ENCODE data around the gene PMFBP1.

Gene PMFBP1

DNA sequence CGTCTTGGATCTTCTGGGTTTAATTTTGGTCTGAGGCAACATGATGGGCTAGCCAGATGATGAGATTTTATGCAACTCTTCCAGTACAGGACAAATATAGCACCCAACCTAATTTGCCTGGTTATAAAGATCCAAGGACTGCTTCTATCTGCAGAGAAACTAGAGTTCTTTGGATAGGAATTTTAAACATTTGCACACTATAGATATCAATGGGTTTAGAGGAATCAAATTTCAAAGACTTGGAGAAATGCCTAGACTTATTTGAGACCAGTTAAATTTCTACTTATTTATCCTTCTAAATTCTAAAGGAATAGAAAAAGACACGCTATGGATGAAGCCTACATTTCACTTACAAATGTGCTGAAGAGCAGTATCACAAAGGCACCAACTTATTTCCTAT lies 12.6 kb downstream of the PMFBP1 start:
- TF ChIP-seq POLR2A (IDR thresholded peaks at IDR 0.05; ENCODE audit: low read depth, low read length): no peak
- DNase-seq (ENCODE audit: insufficient read length) (no peak), FAIRE-seq (no peak)

DNA sequence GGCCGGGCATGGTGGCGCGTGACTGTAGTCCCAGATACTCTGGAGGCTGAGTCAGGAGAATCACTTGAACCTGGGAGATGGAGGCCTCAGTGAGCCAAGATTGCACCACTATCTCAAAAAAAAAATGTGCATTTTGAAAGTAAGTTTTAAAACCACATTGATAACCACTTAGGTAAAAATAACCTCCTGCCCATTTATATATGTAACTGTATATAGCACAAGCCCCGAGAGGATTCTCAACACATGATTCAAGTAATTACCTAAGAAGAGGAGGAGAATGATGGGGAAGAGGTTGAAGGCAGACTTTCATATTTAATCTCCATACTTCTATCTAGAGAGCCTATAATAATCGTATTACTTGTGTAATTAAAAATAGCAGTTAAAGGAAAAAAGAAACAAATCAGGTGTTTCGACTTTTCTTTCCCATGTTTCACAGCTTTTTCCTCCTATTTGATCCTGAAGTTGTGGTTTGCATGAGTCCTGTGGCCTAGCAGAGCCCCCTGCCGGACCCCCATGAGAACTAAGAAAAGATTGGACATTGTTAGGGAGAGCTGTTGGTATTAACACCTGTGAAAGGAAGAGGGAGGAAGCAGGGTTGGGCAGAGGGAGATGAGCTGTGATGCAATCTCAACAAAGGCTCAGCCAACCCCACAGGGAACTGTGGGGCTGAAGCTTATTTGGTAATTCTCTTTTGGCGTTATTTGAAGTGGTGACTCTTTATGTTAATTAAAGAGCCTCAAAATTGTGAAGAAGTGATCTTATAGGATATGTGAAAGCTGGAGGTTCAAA lies 22.1 kb downstream of the PMFBP1 start:
- no peak for DNase-seq (ENCODE audit: insufficient read length)
- FAIRE-seq: no peak
- no peak for TF ChIP-seq POLR2A (IDR thresholded peaks at IDR 0.05; ENCODE audit: low read depth, low read length)
- no peak for TF ChIP-seq TAF1 (IDR thresholded peaks at IDR 0.05; ENCODE audit: borderline replicate concordance, low read depth, low read length)

DNA sequence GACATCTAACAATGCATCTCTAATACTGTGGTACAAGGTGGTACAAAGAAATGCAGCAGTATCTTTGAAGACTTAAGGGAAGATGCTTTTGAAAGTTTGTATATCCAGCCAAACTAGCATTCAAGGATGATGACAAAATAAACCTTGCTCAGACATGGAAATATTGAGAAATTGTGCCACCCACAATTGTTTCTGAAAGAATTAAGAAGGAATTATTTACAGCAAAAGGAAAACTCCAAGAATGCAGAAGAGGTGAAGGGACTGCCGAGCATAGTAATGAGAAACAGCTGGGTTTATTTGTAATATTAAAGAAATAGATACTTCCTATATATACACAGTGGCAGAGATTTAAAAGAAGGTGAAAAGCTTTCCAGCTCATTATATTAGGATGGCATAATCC lies 29.5 kb downstream of the PMFBP1 start:
- FAIRE-seq (no peak), DNase-seq (ENCODE audit: insufficient read length) (no peak)
- TF ChIP-seq TAF1 (IDR thresholded peaks at IDR 0.05; ENCODE audit: borderline replicate concordance, low read depth, low read length): no peak
- TF ChIP-seq POLR2A (IDR thresholded peaks at IDR 0.05; ENCODE audit: low read depth, low read length): no peak
- TF ChIP-seq POLR2AphosphoS5 (IDR thresholded peaks at IDR 0.05; ENCODE audit: low read depth, low read length): no peak

DNA sequence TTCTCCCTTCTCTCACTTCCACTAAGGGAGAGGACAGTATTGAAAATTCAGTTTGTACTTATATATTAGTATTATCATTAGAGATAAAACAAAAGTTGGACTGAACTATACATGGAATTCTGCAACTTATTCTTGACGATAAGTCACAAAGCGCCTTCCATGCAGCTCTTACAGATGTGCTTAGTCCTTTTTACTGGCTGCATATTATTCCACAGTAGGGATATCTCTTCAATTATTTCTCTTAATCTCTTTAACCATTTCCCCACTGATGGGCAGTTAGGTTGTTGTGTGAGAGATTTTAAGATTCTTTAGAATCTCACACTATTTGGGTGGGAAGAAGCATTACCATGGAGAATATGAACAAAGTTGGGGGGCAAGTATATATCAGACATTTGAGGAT lies 32.0 kb downstream of the PMFBP1 start:
- DNase-seq (ENCODE audit: insufficient read length) (no peak), FAIRE-seq (no peak)
- TF ChIP-seq POLR2A (IDR thresholded peaks at IDR 0.05; ENCODE audit: low read depth, low read length) (no peak), POLR2AphosphoS5 (IDR thresholded peaks at IDR 0.05; ENCODE audit: low read depth, low read length) (no peak), TAF1 (IDR thresholded peaks at IDR 0.05; ENCODE audit: borderline replicate concordance, low read depth, low read length) (no peak)

DNA sequence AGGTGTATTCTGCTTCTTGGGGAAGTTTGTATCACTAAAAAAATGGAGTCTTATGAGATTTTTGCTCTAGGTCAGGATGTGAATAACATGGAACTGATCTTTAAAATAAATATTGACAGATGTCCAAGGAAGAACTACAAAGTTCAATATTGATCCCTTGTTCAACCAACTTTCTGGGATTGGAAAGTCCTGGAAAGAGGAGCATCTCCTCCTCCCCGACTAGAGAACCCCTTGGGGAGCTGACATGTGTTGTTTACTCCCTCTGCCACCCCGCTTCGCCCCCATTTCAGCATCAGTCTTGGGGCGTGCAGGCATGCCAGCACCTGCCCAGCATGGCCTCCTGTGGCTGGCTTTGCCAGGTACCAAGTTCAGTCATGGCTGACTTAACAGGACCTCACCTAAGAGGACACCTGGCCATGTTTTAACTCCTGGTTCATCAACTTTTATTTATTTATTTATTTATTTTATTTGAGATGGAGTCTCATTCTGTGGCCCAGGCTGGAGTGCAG lies 33.8 kb downstream of the PMFBP1 start:
- TF ChIP-seq POLR2AphosphoS5 (IDR thresholded peaks at IDR 0.05; ENCODE audit: low read depth, low read length): no peak
- FAIRE-seq (peak; percentile 5), DNase-seq (ENCODE audit: insufficient read length) (no peak)

DNA sequence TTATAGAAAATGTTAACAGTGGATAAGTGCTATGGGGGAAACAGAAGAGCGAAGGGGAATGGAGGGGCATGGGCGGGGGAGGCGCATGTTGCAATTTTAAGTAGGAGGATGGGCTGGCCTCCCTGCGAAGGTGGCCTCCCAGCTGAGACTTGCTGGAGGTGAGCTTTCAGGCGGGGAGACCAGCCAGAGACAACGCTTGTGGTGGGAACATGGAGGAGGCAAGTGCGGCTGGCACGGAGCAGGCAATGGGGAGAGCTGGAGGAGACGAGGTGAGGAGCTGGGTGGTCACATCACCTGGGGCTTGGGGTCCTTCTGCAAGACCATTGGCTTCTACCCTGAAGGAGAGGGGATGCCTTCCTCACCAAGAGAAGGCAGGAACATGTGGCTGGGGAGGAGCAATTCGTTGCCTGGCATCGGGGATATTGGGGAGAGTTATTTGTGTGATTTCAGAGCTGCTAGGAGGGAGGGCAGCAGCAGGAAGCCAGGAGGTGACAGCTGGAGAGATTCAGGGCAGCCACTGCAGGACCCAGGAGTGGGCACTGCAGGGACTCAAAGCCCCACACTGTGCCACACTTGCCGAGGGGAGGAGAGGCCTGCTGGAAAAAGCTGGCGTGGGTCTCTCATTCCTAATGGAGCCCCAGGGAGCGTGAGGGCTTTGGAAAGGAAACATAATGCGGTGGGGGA lies 34.4 kb downstream of the PMFBP1 start:
- TF ChIP-seq POLR2A (IDR thresholded peaks at IDR 0.05; ENCODE audit: low read depth, low read length) (no peak), POLR2AphosphoS5 (IDR thresholded peaks at IDR 0.05; ENCODE audit: low read depth, low read length) (no peak), TAF1 (IDR thresholded peaks at IDR 0.05; ENCODE audit: borderline replicate concordance, low read depth, low read length) (no peak)
- FAIRE-seq (no peak), DNase-seq (ENCODE audit: insufficient read length) (no peak)

DNA sequence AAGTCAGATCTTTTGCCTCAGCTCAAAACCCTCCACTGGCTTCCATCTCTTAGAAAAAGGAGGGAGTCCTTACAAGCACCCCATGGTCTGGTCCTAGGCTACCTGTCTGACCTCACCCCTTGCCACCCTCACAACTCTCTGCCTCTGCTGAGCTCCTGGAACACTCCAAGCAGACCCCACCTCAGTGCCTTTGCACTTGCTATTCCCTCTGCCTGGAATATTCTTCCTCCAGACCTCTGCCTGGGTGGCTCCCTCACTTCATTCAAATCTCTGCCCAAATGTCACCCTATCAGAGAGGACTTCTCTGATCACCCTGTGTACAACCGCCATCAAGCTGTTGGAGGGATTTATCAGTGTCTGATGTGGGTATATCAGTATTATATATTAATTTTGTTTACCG lies 37.4 kb downstream of the PMFBP1 start:
- DNase-seq (ENCODE audit: insufficient read length) (no peak), FAIRE-seq (no peak)
- TF ChIP-seq POLR2A (IDR thresholded peaks at IDR 0.05; ENCODE audit: low read depth, low read length) (no peak), POLR2AphosphoS5 (IDR thresholded peaks at IDR 0.05; ENCODE audit: low read depth, low read length) (no peak), TAF1 (IDR thresholded peaks at IDR 0.05; ENCODE audit: borderline replicate concordance, low read depth, low read length) (no peak)

DNA sequence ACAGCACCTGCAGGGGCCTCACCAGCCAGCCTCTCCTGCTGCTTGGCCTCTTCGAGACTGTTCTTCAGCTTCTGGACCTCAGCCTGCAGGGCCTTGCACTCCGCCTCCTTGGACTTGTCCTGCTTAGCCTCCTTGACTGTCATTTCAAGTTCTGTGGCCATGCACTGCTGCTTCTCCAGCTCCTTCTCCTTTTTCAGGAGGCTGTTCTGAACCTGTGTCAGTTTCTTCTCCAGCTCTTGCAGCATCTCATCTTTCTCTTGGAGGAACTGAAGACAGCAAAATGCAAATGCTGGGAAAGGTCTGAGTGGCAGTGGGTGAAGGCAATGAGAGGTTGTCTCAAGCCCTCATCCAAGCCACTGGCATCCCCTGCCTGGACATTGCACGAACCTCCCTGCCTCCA lies 39.2 kb downstream of the PMFBP1 start:
- TF ChIP-seq TAF1 (IDR thresholded peaks at IDR 0.05; ENCODE audit: borderline replicate concordance, low read depth, low read length) (no peak), POLR2AphosphoS5 (IDR thresholded peaks at IDR 0.05; ENCODE audit: low read depth, low read length) (no peak), POLR2A (IDR thresholded peaks at IDR 0.05; ENCODE audit: low read depth, low read length) (no peak)
- no peak for DNase-seq (ENCODE audit: insufficient read length)
- FAIRE-seq: no peak

DNA sequence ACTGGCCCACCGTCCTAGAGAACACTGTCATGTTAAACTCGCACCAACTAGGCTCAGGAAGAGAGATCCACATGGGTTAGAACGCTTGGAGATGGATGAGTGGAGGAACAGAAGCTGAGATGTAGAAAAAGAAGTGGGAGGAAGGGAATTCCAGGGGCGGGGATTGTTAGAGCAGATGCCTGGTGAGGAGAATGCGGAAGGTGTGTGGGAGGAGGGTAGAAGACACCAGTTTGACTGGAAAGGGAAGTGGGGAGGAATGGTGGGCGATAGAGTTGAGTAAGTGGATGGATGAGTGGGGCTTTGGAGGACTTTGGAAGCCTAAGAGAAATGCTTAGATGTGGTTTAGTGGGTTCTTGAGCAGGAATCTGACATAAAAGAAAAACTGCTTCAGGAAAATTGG lies 40.9 kb downstream of the PMFBP1 start:
- no peak for FAIRE-seq
- TF ChIP-seq TAF1 (IDR thresholded peaks at IDR 0.05; ENCODE audit: borderline replicate concordance, low read depth, low read length): no peak
- TF ChIP-seq POLR2A (IDR thresholded peaks at IDR 0.05; ENCODE audit: low read depth, low read length): no peak
- TF ChIP-seq POLR2AphosphoS5 (IDR thresholded peaks at IDR 0.05; ENCODE audit: low read depth, low read length): no peak
- DNase-seq (ENCODE audit: insufficient read length): no peak

DNA sequence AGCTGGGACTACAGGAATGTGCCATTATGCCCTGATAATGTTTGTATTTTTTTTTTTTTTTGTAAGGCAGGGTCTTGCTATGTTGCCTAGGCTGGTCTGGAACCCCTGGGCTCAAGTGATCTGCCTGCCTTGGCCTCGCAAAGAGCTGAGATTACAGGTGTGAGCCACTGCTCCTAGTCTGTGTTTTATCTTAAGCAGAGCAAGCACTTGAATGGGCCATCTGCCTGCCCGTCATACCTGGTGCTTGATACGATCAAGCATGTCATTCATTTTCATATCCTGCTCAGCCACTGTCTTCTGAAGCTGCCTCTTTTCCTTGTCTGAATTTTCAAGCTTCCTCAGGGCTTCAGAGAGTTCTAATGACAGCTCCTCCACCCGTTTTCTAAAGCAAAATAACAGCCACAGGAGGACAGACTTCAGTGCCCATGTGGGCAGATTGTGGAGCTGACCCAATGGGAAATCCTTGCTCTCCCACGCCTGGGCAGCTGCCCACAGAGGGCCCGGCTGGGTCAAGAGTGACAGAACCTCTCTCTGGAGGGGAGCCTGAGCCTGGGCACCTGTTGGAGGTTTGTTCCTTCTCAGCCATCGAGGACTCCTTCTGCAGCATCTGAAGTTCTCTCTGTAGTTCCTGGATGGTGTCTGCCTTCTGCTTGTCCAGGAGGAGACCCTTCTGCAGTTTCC lies 41.8 kb downstream of the PMFBP1 start:
- FAIRE-seq (no peak), DNase-seq (ENCODE audit: insufficient read length) (no peak)
- TF ChIP-seq TAF1 (IDR thresholded peaks at IDR 0.05; ENCODE audit: borderline replicate concordance, low read depth, low read length): no peak

DNA sequence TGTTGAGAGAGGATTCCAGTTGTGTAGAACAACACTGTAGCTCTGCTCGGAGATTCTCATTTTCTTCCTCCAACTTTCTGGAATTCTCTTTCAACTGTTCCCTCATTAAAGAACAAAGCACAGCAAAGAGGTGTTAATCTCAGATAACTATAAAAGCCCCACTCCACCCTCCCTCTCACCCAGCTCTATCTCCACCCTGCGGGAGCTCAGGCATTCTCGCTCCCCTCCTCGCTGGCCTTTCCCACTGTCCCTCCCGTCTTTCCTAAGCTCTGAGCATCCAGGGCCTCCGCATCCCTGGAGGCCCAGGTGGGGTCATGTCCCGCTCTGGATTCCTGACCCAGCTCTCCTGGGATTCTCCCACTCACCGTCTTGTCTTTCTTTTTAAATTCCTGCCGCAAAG lies 43.3 kb downstream of the PMFBP1 start:
- DNase-seq (ENCODE audit: insufficient read length) (no peak), FAIRE-seq (no peak)
- TF ChIP-seq POLR2AphosphoS5 (IDR thresholded peaks at IDR 0.05; ENCODE audit: low read depth, low read length): no peak
- TF ChIP-seq TAF1 (IDR thresholded peaks at IDR 0.05; ENCODE audit: borderline replicate concordance, low read depth, low read length): no peak
- TF ChIP-seq POLR2A (IDR thresholded peaks at IDR 0.05; ENCODE audit: low read depth, low read length): no peak

DNA sequence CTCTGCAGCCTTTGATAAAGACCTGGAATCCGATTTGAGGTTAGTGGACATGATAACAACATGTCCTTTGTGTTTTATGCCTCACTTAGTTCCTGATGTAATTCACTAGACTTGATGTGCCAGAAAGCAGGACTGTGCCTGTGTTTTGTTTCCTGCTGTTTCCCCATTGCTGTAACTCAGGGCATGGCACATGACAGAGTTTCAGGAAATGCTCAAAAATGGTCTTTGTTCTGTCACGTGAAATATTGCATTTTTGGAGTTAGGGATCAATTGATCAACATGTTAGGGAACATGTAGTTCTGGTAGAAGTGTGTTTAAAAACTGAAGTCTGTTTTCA lies 45.6 kb downstream of the PMFBP1 start:
- FAIRE-seq (no peak), DNase-seq (ENCODE audit: insufficient read length) (no peak)
- TF ChIP-seq POLR2AphosphoS5 (IDR thresholded peaks at IDR 0.05; ENCODE audit: low read depth, low read length) (no peak), POLR2A (IDR thresholded peaks at IDR 0.05; ENCODE audit: low read depth, low read length) (no peak), TAF1 (IDR thresholded peaks at IDR 0.05; ENCODE audit: borderline replicate concordance, low read depth, low read length) (no peak)
